ENCODE data around the gene SLC39A11. TPM values are rescaled to one million over a fixed set of nuclear protein-coding genes. Genes with fewer than 3 reads are reported as not detected.
"Not testable (repeated sequence)": the region's sequence is repeated elsewhere in the genome, so short reads cannot be mapped to it uniquely, and the experiment has no call there.

Gene SLC39A11
- total RNA-seq, 1 donor from 2014 or later: 21.5 TPM

GRCh38 chr17:72639711-72640110 lies 452.8 kb downstream of the SLC39A11 start:
- H3K27ac Mint-ChIP-seq (ENCODE audit: unreplicated experiment): peak overlapping the region; percentile 66
- Histone ChIP-seq H3K36me3 (ENCODE audit: insufficient read depth, low read length) (no peaks in the 10 kb centered on the region), H3K4me3 (ENCODE audit: insufficient read depth, low read depth, low read length) (no peak overlapping the region), H3K27me3 (ENCODE audit: insufficient read depth, low read length) (peaks cover 5% of the 10 kb centered on the region), H3K9me3 (ENCODE audit: insufficient read depth, low read depth, low read length) (no peaks in the 10 kb centered on the region), H2AFZ (ENCODE audit: low read depth, low read length) (no peak overlapping the region), H3K4me1 (ENCODE audit: insufficient read depth, low read length) (no peaks in the 10 kb centered on the region), H3K9ac (ENCODE audit: low read length) (no peak overlapping the region), H4K20me1 (ENCODE audit: insufficient read depth, low read length) (no peaks in the 10 kb centered on the region), H3K27ac (ENCODE audit: low read depth, low read length) (no peak overlapping the region), H3K4me2 (ENCODE audit: low read length) (no peak overlapping the region), H3K79me2 (ENCODE audit: insufficient read depth, low read length) (no peaks in the 10 kb centered on the region)
- H3K4me3 Mint-ChIP-seq (ENCODE audit: unreplicated experiment): no peak overlapping the region
- H3K27me3 Mint-ChIP-seq (ENCODE audit: low read depth, unreplicated experiment): peaks cover 21% of the 10 kb centered on the region
- peaks cover 7% of the 10 kb centered on the region for H3K4me1 Mint-ChIP-seq (ENCODE audit: low read depth, unreplicated experiment)
- H3K9me3 Mint-ChIP-seq (ENCODE audit: unreplicated experiment): peaks cover 9% of the 10 kb centered on the region
- H3K36me3 Mint-ChIP-seq (ENCODE audit: low read depth, unreplicated experiment): peaks cover 12% of the 10 kb centered on the region
- TF ChIP-seq CTCF (IDR thresholded peaks at IDR 0.05; ENCODE audit: insufficient read depth, low read depth, low read length) (no peak), EZH2 (IDR thresholded peaks at IDR 0.05; ENCODE audit: insufficient read depth, low read length) (no peak)
- FAIRE-seq: no peak
- DNase-seq (ENCODE audit: low read depth): no peak

GRCh38 chr17:72638932-72639331 lies 453.6 kb downstream of the SLC39A11 start:
- not testable (repeated sequence) for H3K27ac ChIP-seq (ENCODE audit: low read depth, low read length); H4K20me1 ChIP-seq (ENCODE audit: insufficient read depth, low read length); H3K27me3 ChIP-seq (ENCODE audit: insufficient read depth, low read length); H3K4me3 ChIP-seq (ENCODE audit: insufficient read depth, low read depth, low read length); H3K4me1 Mint-ChIP-seq (ENCODE audit: low read depth, unreplicated experiment); FAIRE-seq; H3K36me3 Mint-ChIP-seq (ENCODE audit: low read depth, unreplicated experiment); H3K4me2 ChIP-seq (ENCODE audit: low read length); DNase-seq (ENCODE audit: low read depth); H3K9me3 Mint-ChIP-seq (ENCODE audit: unreplicated experiment); H3K27ac Mint-ChIP-seq (ENCODE audit: unreplicated experiment); H3K9me3 ChIP-seq (ENCODE audit: insufficient read depth, low read depth, low read length); H3K4me3 Mint-ChIP-seq (ENCODE audit: unreplicated experiment); H3K9ac ChIP-seq (ENCODE audit: low read length); H3K79me2 ChIP-seq (ENCODE audit: insufficient read depth, low read length); H2AFZ ChIP-seq (ENCODE audit: low read depth, low read length); H3K36me3 ChIP-seq (ENCODE audit: insufficient read depth, low read length); H3K4me1 ChIP-seq (ENCODE audit: insufficient read depth, low read length)
- H3K27me3 Mint-ChIP-seq (ENCODE audit: low read depth, unreplicated experiment): peaks cover 23% of the 10 kb centered on the region

- H3K36me3 ChIP-seq (ENCODE audit: insufficient read depth, low read length): no peaks in the 10 kb centered on the region
- no peaks in the 10 kb centered on the region for H3K79me2 ChIP-seq (ENCODE audit: insufficient read depth, low read length)
- Mint-ChIP-seq H3K27me3 (ENCODE audit: low read depth, unreplicated experiment) (peaks cover 15% of the 10 kb centered on the region), H3K27ac (ENCODE audit: unreplicated experiment) (no peak overlapping the region), H3K4me3 (ENCODE audit: unreplicated experiment) (no peak overlapping the region), H3K9me3 (ENCODE audit: unreplicated experiment) (peaks cover 2% of the 10 kb centered on the region), H3K36me3 (ENCODE audit: low read depth, unreplicated experiment) (peaks cover 5% of the 10 kb centered on the region), H3K4me1 (ENCODE audit: low read depth, unreplicated experiment) (no peaks in the 10 kb centered on the region)
- TF ChIP-seq EZH2 (IDR thresholded peaks at IDR 0.05; ENCODE audit: insufficient read depth, low read length) (no peak), CTCF (IDR thresholded peaks at IDR 0.05; ENCODE audit: insufficient read depth, low read depth, low read length) (no peak)
- peaks cover 4% of the 10 kb centered on the region for H3K27me3 ChIP-seq (ENCODE audit: insufficient read depth, low read length)
- H3K27ac ChIP-seq (ENCODE audit: low read depth, low read length): no peak overlapping the region
- peaks cover 2% of the 10 kb centered on the region for H3K4me1 ChIP-seq (ENCODE audit: insufficient read depth, low read length)
- H4K20me1 ChIP-seq (ENCODE audit: insufficient read depth, low read length): no peaks in the 10 kb centered on the region
- H2AFZ ChIP-seq (ENCODE audit: low read depth, low read length): no peak overlapping the region
- no peak overlapping the region for H3K4me3 ChIP-seq (ENCODE audit: insufficient read depth, low read depth, low read length)
- no peak for FAIRE-seq
- H3K4me2 ChIP-seq (ENCODE audit: low read length): no peak overlapping the region
- no peak overlapping the region for H3K9ac ChIP-seq (ENCODE audit: low read length)
- H3K9me3 ChIP-seq (ENCODE audit: insufficient read depth, low read depth, low read length): no peaks in the 10 kb centered on the region
- no peak for DNase-seq (ENCODE audit: low read depth)
Measured at GRCh38 chr17:72635034-72635635, 457.4 kb downstream of the SLC39A11 start.

All from astrocyte (in vitro differentiated cells and primary cell).